GM19455 (cell line): ENCODE data around the gene OGFR.

ENCODE experiments used
- ATAC-seq: cut with Tn5 transposase; IDR thresholded peaks from one replicate; pipeline ENCODE4 v1.9.1; 2021; ENCODE audit not compliant: unreplicated experiment

OGFR gene

DNA sequence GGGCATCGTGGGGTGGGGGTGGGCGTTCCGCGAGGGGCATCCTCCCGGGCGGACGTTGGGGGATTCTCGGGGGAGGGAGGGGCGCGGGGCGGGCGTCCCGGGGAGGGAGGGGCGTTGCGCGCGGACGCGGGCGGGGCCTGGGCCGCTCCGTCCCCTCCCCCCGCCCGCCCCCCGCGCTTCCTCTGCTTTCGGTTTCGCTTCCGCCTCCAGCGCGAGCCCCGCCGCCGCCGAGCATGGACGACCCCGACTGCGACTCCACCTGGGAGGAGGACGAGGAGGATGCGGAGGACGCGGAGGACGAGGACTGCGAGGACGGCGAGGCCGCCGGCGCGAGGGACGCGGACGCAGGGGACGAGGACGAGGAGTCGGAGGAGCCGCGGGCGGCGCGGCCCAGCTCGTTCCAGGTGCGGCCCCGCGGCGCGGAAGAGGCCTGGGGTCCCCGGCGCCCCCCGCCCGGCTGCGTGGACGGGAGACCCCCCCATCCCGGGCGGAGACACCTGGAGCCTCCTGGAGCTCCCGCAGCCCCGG is at the start of gene OGFR:
Gene OGFR (plus strand): TSS at position 209 of the 528 bp plus-strand sequence. CDS start 25 bp downstream, at position 234.
- ATAC-seq, result peak; percentile 49

- no peak for ATAC-seq
Measured at GRCh38 chr20:62754991-62755356, 49.7 kb upstream of the OGFR start.

DNA sequence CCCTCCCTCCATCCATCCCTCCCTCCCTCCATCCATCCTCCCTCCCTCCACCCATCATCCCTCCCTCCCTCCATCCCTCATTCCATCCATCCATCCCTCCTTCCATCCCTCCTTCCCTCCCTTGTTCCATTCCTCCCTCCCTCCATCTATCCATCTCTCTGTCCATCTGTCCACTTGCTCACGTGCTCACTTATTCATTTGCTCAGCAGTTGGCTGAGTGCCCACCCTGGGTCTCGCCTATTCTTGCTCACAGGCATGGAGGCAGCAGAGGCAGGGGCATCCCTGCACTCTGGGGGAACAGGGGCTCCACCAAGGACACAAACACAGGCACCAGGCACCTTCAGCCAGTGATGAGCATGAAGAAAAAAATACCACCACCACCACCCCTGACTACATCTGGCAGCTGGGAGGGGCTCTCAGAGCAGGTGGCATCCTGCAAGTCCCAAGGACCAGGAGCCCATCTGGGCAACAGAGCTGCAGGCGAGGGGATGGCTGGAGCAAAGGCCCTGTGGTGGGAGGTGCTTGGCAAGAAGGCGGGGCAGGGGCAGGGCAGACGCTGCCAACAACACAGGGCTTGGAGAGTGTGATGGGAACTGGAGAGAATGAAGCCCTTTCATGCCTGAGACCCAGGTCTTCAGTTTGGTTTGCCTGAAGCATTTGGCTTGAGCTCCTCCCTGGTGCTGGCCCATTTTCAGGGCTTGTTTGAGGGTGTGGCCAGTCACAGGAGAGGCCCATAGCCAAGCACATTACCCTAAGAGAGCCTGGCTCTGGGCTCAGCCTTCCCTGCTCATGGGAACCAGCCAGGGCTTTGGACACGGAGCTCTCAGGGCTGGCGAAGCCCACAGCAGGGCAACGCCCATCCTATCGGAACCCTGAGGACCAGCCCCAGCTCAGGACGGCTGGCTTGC is 48.6 kb upstream of the OGFR start:
- no peak for ATAC-seq

GRCh38 chr20:62758226-62758912 is 46.3 kb upstream of the OGFR start:
- ATAC-seq, result no peak

DNA sequence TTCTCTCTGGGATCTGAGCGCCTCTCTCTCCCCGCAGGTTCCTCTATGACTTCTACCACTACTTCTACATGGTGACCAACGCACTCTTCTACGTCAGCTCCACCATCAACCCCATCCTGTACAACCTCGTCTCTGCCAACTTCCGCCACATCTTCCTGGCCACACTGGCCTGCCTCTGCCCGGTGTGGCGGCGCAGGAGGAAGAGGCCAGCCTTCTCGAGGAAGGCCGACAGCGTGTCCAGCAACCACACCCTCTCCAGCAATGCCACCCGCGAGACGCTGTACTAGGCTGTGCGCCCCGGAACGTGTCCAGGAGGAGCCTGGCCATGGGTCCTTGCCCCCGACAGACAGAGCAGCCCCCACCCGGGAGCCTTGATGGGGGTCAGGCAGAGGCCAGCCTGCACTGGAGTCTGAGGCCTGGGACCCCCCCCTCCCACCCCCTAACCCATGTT is 44.6 kb upstream of the OGFR start:
- no peak for ATAC-seq

GRCh38 chr20:62760471-62760855 is 44.2 kb upstream of the OGFR start:
- no peak for ATAC-seq

- ATAC-seq, result no peak
Measured at GRCh38 chr20:62760856-62761758, 43.5 kb upstream of the OGFR start.

DNA sequence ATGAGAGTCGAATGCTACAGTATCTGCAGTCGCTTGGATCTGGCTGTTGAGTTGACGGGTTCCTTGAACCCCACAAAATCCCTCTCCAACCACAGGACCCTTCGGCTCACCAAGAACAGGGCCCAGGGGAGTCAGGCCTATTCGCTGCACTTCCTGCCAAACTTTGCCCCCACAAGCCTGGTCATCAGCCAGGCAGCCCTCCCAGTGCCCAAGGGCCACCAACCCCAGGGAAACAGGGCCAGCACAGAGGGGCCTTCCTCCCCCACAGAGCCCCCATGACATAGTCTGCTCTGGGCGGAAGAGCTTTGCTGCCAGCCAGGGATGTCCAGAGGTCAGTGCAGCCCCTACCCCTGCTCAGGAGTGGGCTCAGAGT is 42.9 kb upstream of the OGFR start:
- ATAC-seq, result no peak

GRCh38 chr20:62762376-62762775 is 42.3 kb upstream of the OGFR start:
- no peak for ATAC-seq

- ATAC-seq, result no peak
Measured at GRCh38 chr20:62762801-62763368, 41.8 kb upstream of the OGFR start.

- no peak for ATAC-seq
Measured at GRCh38 chr20:62763404-62763803, 41.2 kb upstream of the OGFR start.

DNA sequence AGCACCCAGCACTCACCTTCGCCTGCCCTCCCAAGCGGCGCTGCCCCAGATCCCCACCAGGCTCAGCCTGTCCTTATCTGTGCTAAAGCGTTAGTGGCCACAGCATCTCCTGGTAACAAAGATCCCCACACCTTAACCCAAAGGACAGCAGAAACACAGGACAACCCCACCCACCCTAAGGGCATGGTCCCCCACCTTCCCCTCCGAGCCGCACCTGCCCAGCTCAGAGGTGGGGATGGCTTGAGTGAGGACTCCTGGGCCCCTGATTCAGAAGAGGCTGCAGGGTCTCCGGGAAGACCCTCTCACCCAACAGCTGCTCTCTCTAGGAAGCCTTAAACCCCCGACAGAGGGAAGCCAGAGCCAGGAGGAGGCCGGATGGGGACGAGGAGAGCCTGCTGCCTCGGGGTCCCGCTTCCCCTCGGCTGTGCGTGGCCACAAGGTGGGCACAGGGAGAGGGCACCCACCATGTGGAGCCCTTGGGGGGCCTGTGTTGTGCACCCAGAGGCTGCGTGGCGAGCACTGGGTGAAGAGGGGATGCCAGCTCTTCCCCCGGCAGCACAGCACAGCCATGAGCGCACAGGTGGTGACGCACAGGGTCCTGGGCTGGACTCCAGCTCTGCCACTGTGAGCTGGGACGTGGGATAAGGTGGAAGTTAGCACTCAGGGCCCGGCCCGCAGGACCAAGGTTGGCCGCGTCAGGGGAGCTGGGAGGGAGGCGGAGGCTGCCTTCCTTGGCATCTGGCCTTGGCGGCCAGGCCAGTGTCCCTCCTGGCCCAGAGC is 40.3 kb upstream of the OGFR start:
- ATAC-seq, result no peak

- ATAC-seq, result no peak
Measured at GRCh38 chr20:62765021-62765420, 39.6 kb upstream of the OGFR start.

DNA sequence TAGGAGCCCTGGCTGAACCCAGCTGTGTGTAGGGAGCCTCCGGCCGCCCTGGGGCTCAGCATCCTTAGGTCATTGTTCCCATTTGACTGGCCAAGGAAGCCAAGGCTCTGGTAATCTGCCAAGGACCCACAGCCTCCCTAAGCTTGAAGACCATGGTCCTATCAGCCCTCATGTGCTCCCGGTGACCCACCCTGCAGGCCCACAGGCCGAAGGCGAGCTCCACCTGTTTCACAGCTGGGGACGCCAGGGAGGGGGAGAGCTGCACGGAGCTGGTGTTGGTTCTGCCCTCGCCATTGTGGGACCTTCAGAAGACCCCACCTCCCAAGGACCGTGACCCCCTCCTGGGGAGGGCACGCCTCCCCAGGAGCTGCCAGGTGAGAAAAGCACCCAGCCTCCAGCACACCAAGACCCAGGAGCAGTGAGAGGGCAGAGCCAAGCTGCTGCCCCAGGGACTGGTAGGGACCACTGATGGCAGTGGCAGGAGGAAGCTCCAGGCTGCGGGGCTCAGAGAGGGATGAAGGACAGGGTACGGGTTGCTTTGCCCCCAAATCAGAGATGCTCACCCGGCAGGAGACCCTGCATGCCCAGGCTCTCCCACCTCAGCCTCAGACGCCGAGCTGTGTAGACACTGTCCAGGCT is 39.1 kb upstream of the OGFR start:
- ATAC-seq, result no peak

DNA sequence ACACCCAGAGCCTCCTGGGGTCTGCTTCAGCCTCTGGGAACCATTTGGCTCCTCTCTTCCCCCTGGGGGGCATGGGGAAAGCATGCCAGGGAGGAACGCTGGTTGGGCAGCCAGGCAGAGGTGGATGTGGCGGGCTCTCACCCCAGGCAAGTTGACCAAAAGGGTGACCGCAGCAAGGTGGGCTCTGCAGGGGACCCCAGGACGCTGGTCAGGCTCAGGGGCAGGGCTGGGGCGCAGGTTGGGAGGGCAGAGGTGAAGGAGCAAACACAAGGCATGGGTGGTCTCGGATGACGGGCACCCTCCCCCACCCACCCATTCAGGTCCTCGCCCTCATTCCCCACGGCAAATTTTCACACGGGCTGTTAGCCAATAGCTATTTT is 38.6 kb upstream of the OGFR start:
- no peak for ATAC-seq

DNA sequence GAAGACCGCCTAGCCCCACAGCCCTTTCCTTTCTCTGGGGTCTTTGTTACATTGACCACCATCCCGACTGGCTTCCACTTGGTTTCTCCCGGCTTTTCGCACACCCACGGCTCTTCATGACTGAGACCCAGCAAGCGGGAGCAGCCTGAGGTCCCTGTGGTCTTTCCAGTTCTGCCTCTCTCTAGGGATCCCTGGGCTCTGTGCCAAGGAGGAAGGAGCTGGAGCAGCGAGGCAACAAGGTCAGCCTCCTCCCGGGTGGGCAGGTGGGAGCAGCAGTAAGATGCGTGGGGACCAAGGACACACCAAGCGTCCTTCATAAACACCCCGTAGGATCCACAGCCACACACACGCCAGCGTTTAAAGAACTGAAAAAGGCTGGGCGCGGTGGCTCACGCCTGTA is 37.9 kb upstream of the OGFR start:
- no peak for ATAC-seq

GRCh38 chr20:62768234-62768546 is 36.4 kb upstream of the OGFR start:
- no peak for ATAC-seq

DNA sequence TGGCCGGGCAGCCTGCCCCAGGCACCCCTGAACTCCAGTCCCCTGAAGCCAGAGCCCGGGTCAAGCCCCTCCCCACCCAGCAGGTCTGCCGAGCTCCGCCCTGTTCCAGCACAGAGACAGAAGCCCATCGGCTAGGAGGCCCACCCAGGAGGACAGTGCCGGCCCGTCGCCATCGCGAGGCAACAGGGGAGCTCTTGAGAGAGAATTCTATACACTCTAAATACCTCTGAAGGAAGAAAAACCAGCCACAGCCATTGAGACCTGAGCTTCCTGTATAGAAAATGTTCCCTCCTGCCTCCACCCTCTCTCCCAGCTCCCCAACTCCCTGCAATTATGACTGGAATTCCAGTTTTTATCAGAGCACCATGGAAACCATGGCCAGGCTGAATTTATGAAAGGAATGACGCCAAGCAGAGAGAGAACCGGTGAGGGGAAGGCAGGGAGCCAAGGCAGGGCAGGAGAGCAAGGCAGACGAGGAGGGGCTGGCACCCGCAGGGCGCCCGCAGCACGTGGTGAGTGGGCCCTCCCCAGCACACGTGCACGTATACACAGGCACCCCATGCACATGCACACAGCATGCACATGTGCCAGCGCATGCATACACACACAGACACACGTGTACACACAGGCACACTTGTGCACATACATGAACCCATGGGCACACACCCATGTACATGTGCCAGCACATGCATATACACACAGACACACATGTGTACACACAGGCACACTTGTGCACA is 35.9 kb upstream of the OGFR start:
- no peak for ATAC-seq
